ENCODE results near the gene NOP16. TPM values are rescaled to one million over a fixed set of nuclear protein-coding genes. Genes with fewer than 3 reads are reported as not detected.
A peak's percentile ranks its signal among the peaks of the same experiment; 100 is the strongest.

The NOP16 gene
- total and polyA plus RNA-seq, 9 donors: 8.9 to 27.0 (median 16.3) TPM

- peak; percentile 61 to 83 (median 75) for DNase-seq
Observed at GRCh38 chr5:176365351-176366231, 22.8 kb downstream of the NOP16 start, which contains the start of gene ARL10. TSS of gene ARL10 (plus strand) at chr5:176365487. CDS start at chr5:176365564, 77 bp downstream.

DNA sequence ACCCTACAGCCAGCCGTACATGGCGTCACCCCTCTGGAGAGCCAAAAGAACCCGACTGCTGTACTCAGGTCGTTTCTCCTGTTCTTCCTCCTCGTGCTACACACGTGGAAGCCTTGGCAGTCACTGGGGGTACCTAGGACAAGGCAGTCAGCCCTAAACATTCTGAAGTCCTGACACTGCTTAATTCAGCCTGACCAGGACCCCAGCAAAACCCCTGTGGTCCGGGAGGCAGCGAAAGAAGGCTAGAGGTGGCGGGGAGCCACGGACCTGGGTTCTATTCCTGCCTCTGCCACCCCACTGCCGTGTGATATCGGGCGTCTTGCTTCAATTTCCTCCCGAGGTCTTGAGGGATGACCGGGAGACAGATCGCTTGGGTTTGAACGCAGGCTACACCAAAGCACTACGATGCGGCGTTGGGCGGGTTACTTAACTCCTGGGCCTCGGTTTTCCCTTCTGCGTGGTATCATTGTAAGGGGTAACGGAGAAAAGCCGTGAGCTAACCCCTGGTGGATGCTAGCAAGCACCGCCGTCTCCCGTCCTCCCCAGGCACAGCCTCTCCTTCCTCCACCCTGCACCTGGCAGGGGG is 23.5 kb downstream of the NOP16 start:
- peak overlapping the region; percentile 88 to 92 for H3K27ac ChIP-seq
- 21 to 25% (median 22%) methylated on average over 23 to 28 of the region's 28 CpGs for WGBS, 3 donors
- peak overlapping the region; percentile 68 for H3K4me3 ChIP-seq
- no peaks in the 10 kb centered on the region for H3K27me3 ChIP-seq
- peak in 3 of 5 donors; percentile 20 to 40 (median 34) for DNase-seq
- intact Hi-C loops (cut with DNase I): loop anchor here in 1 of 4 donors (10.0 kb wide), 1 partner anchor 190 kb away; no protein-coding TSS in a partner anchor
- H3K4me1 ChIP-seq (ENCODE audit: insufficient read depth): peaks cover 8% of the 10 kb centered on the region
- no peaks in the 10 kb centered on the region for H3K9me3 ChIP-seq
- no peaks in the 10 kb centered on the region for H3K36me3 ChIP-seq
- TF ChIP-seq, protein P1, sequence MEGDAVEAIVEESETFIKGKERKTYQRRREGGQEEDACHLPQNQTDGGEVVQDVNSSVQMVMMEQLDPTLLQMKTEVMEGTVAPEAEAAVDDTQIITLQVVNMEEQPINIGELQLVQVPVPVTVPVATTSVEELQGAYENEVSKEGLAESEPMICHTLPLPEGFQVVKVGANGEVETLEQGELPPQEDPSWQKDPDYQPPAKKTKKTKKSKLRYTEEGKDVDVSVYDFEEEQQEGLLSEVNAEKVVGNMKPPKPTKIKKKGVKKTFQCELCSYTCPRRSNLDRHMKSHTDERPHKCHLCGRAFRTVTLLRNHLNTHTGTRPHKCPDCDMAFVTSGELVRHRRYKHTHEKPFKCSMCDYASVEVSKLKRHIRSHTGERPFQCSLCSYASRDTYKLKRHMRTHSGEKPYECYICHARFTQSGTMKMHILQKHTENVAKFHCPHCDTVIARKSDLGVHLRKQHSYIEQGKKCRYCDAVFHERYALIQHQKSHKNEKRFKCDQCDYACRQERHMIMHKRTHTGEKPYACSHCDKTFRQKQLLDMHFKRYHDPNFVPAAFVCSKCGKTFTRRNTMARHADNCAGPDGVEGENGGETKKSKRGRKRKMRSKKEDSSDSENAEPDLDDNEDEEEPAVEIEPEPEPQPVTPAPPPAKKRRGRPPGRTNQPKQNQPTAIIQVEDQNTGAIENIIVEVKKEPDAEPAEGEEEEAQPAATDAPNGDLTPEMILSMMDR (IDR thresholded peaks at IDR 0.05): no peak
- TF ChIP-seq EP300 (IDR thresholded peaks at IDR 0.05) (no peak), POLR2A (IDR thresholded peaks at IDR 0.05) (no peak)

More at GRCh38 chr5:176365351-176366231, 22.8 kb downstream of the NOP16 start, which contains the start of gene ARL10:
- intact Hi-C loops (cut with DNase I): loop anchor here in 1 of 4 donors (10.0 kb wide), 1 partner anchor 191 kb away; no protein-coding TSS in a partner anchor
- Histone ChIP-seq H3K36me3 (no peaks in the 10 kb centered on the region), H3K4me3 (peak within 1 kb of the TSS; percentile 68), H3K27me3 (no peaks in the 10 kb centered on the region), H3K9me3 (no peaks in the 10 kb centered on the region), H3K4me1 (ENCODE audit: insufficient read depth) (peaks cover 8% of the 10 kb centered on the region), H3K27ac (peak within 1 kb of the TSS; percentile 88 to 92)
- 0 to 1% (median 0%) methylated on average over 85 to 108 of the region's 108 CpGs for WGBS, 3 donors
- TF ChIP-seq, protein P1 (IDR thresholded peaks at IDR 0.05): no peak
- no peak for TF ChIP-seq EP300 (IDR thresholded peaks at IDR 0.05)
- TF ChIP-seq POLR2A (IDR thresholded peaks at IDR 0.05): no peak

GRCh38 chr5:176362233-176362490 is 26.2 kb downstream of the NOP16 start:
- Histone ChIP-seq H3K27me3 (no peaks in the 10 kb centered on the region), H3K9me3 (no peaks in the 10 kb centered on the region), H3K4me1 (ENCODE audit: insufficient read depth) (peaks cover 8% of the 10 kb centered on the region), H3K4me3 (peak overlapping the region; percentile 74), H3K27ac (no peak overlapping the region), H3K36me3 (no peaks in the 10 kb centered on the region)
- intact Hi-C loops (cut with DNase I): loop anchor here in 1 of 4 donors (2.0 to 10.0 kb wide), 2 partner anchors 47 to 187 kb away; no protein-coding TSS in a partner anchor
- WGBS, 3 donors: 74 to 81% (median 74%) methylated on average over 8 of the region's 8 CpGs
- TF ChIP-seq EP300 (IDR thresholded peaks at IDR 0.05) (no peak), POLR2A (IDR thresholded peaks at IDR 0.05) (no peak)
- TF ChIP-seq, protein P1 (IDR thresholded peaks at IDR 0.05): no peak
- DNase-seq: no peak

- H3K9me3 ChIP-seq: no peaks in the 10 kb centered on the region
- no peaks in the 10 kb centered on the region for H3K27me3 ChIP-seq
- H3K27ac ChIP-seq: peak within 1 kb of the TSS; percentile 45 to 85
- intact Hi-C loops (cut with DNase I): loop anchor here in 1 of 4 donors (2.0 to 10.0 kb wide), 2 partner anchors 47 to 187 kb away; no protein-coding TSS in a partner anchor
- peak; percentile 93 to 96 (median 94) for DNase-seq
- WGBS, 3 donors: 2 to 3% (median 2%) methylated on average over 54 to 56 of the region's 56 CpGs
- peaks cover 7% of the 10 kb centered on the region for H3K4me1 ChIP-seq (ENCODE audit: insufficient read depth)
- no peaks in the 10 kb centered on the region for H3K36me3 ChIP-seq
- peak within 1 kb of the TSS; percentile 74 for H3K4me3 ChIP-seq
- TF ChIP-seq EP300 (IDR thresholded peaks at IDR 0.05) (no peak), POLR2A (IDR thresholded peaks at IDR 0.05) (peak; percentile 83)
Observed at GRCh38 chr5:176361437-176362232, 26.8 kb downstream of the NOP16 start, which contains the start of gene KIAA1191. TSS of gene KIAA1191 (minus strand) at chr5:176361764. CDS start at chr5:176359508, 2,256 bp downstream.

Data from ovary (tissue), 9 donors.